Upper lobe of right lung (tissue), 1 donor: ENCODE results near the gene SGIP1. TPM values are rescaled to one million over a fixed set of nuclear protein-coding genes. Genes with fewer than 3 reads are reported as not detected.

Source experiments
- ATAC-seq: fragments of 200-7000 bp; cut with Tn5 transposase; one replicate; pipeline ENCODE4 v1.9.1; 2020; ENCODE audit warnings: mild to moderate bottlenecking, moderate library complexity
- DNase-seq: peaks from one replicate; pipeline ENCODE4 v3.0.0-alpha.2; 2020
- H3K27ac ChIP-seq: fragments of 200-600 bp; one replicate; pipeline ENCODE4 v1.8.0; 2022
- H3K27me3 ChIP-seq: fragments of 200-600 bp; one replicate; pipeline ENCODE4 v1.8.0; 2022; ENCODE audit warnings: mild to moderate bottlenecking
- H3K36me3 ChIP-seq: fragments of 200-600 bp; one replicate; pipeline ENCODE4 v1.8.0; 2022
- H3K4me1 ChIP-seq: fragments of 200-600 bp; one replicate; pipeline ENCODE4 v1.8.0; 2022
- H3K4me3 ChIP-seq: fragments of 200-600 bp; one replicate; pipeline ENCODE4 v1.8.0; 2022; ENCODE audit warnings: mild to moderate bottlenecking
- H3K9me3 ChIP-seq: fragments of 200-600 bp; one replicate; pipeline ENCODE4 v1.8.0; 2022
- intact Hi-C: fragments of 100-400 bp; cut with DNase I; formaldehyde crosslinking; loops from one replicate; pipeline ENCODE4 v1.11.0; 2022
- total RNA-seq: library from RNA; stranded (reverse); fragmentation: NEBNext Ultra II Directional; extraction: Animal tissue kit (Norgen Biotek cat#: 25700); gene quantifications from one replicate; pipeline ENCODE4 v1.2.1, GENCODE V29; 2021
- TF ChIP-seq, protein P1 (sequence below): fragments of 200-600 bp; IDR thresholded peaks from one replicate; pipeline ENCODE4 v1.8.0; 2022; ENCODE audit warnings: antibody characterized with exemption
- donor health status: DM: no; HTN: yes; CAD: no; lungs with severe emphysema.

Gene SGIP1
- total RNA-seq, 1 donor from 2014 or later: 19.8 TPM

- H3K9me3 ChIP-seq: no peaks in the 10 kb centered on the region
- DNase-seq (no peak), ATAC-seq (no peak)
- intact Hi-C loops: no loop called here
- no peaks in the 10 kb centered on the region for H3K27me3 ChIP-seq
- H3K4me1 ChIP-seq: no peaks in the 10 kb centered on the region
- H3K4me3 ChIP-seq: no peak overlapping the region
- TF ChIP-seq, protein P1, sequence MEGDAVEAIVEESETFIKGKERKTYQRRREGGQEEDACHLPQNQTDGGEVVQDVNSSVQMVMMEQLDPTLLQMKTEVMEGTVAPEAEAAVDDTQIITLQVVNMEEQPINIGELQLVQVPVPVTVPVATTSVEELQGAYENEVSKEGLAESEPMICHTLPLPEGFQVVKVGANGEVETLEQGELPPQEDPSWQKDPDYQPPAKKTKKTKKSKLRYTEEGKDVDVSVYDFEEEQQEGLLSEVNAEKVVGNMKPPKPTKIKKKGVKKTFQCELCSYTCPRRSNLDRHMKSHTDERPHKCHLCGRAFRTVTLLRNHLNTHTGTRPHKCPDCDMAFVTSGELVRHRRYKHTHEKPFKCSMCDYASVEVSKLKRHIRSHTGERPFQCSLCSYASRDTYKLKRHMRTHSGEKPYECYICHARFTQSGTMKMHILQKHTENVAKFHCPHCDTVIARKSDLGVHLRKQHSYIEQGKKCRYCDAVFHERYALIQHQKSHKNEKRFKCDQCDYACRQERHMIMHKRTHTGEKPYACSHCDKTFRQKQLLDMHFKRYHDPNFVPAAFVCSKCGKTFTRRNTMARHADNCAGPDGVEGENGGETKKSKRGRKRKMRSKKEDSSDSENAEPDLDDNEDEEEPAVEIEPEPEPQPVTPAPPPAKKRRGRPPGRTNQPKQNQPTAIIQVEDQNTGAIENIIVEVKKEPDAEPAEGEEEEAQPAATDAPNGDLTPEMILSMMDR: no peak
- H3K27ac ChIP-seq: no peak overlapping the region
- no peaks in the 10 kb centered on the region for H3K36me3 ChIP-seq
Measured at GRCh38 chr1:66523562-66523961, 10.4 kb upstream of the SGIP1 start.

- TF ChIP-seq, protein P1: no peak
- Histone ChIP-seq H3K4me1 (no peaks in the 10 kb centered on the region), H3K27me3 (no peaks in the 10 kb centered on the region), H3K4me3 (no peak overlapping the region), H3K9me3 (no peaks in the 10 kb centered on the region), H3K27ac (no peak overlapping the region), H3K36me3 (no peaks in the 10 kb centered on the region)
- ATAC-seq (no peak), DNase-seq (no peak)
- intact Hi-C loops: no loop called here
Measured at GRCh38 chr1:66525086-66525485, 8.9 kb upstream of the SGIP1 start.

DNA sequence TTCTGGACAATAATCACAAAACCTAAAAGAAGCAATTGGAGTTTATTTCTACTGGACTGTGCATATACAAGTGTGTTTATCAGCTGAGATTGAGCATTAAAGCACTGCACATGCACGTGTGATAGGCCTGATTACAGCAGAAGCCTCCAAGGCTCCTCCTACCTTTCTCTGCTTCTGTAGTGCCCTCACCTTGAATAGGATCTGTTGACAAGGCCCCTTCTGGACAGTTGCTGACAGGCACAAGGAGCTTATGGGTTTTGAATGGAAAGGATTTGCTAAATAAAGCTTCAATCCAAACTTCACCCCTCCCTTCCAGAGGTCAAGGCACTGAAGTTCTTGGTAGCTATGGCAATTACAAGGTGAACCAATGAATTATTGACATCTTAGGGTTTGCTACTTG, 7.9 kb upstream of the SGIP1 start:
- H3K27ac ChIP-seq: no peak overlapping the region
- no peaks in the 10 kb centered on the region for H3K36me3 ChIP-seq
- TF ChIP-seq, protein P1: no peak
- DNase-seq: no peak
- intact Hi-C loops: no loop called here
- H3K4me1 ChIP-seq: no peaks in the 10 kb centered on the region
- no peaks in the 10 kb centered on the region for H3K9me3 ChIP-seq
- no peak for ATAC-seq
- H3K27me3 ChIP-seq: no peaks in the 10 kb centered on the region
- no peak overlapping the region for H3K4me3 ChIP-seq

GRCh38 chr1:66526991-66527390, 7.0 kb upstream of the SGIP1 start:
- TF ChIP-seq, protein P1: no peak
- no peak overlapping the region for H3K27ac ChIP-seq
- H3K9me3 ChIP-seq: no peaks in the 10 kb centered on the region
- H3K4me3 ChIP-seq: no peak overlapping the region
- no peaks in the 10 kb centered on the region for H3K4me1 ChIP-seq
- intact Hi-C loops: no loop called here
- H3K27me3 ChIP-seq: no peaks in the 10 kb centered on the region
- ATAC-seq (no peak), DNase-seq (no peak)
- H3K36me3 ChIP-seq: no peaks in the 10 kb centered on the region

DNA sequence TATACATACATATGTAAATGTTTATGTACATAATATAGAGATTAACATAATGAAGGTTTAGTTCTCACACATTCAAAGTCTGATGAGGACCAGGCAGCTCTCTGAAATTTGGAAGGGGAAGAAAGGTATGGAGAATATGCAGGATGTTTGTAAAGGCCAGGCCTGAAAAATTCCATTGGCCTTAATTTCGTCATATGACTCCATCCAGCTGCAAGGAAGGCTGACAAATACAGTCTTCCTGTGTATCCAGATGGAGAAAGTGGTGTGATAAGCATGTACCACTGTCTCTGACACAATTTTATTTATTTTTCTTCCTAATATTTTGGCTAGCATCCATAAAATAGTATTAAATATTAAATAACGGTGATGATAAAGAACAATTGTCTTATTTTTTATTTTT, 6.3 kb upstream of the SGIP1 start:
- ATAC-seq (no peak), DNase-seq (no peak)
- TF ChIP-seq, protein P1: no peak
- Histone ChIP-seq H3K4me3 (no peak overlapping the region), H3K4me1 (peaks cover 4% of the 10 kb centered on the region), H3K36me3 (no peaks in the 10 kb centered on the region), H3K27me3 (peaks cover 1% of the 10 kb centered on the region), H3K27ac (no peak overlapping the region), H3K9me3 (no peaks in the 10 kb centered on the region)
- intact Hi-C loops: no loop called here

DNA sequence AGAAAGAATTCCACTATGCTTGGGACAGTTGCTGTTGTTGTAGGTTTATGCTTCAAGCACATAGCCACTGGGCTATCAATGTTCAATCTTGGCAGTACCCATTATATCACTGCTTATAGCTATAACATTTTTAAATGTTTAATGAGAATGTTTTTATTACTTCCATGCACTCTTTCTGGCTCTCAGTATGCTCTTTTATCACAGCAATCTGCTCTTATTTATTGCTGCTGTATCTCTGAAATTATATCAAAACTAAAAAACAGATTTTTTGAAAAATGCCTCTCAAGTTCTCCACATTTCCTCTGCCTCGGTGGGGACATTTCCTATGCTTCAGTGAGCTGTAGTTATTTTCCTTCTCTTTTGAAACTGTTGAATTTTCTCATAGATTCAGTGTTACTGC, 5.4 kb upstream of the SGIP1 start:
- no peaks in the 10 kb centered on the region for H3K9me3 ChIP-seq
- no peak overlapping the region for H3K4me3 ChIP-seq
- no peaks in the 10 kb centered on the region for H3K36me3 ChIP-seq
- H3K27ac ChIP-seq: no peak overlapping the region
- DNase-seq (no peak), ATAC-seq (no peak)
- TF ChIP-seq, protein P1: no peak
- intact Hi-C loops: no loop called here
- H3K4me1 ChIP-seq: peaks cover 9% of the 10 kb centered on the region
- H3K27me3 ChIP-seq: peaks cover 10% of the 10 kb centered on the region
